PFSK-1 (cell line): ENCODE results near the gene FDX1. TPM values are rescaled to one million over a fixed set of nuclear protein-coding genes. Genes with fewer than 3 reads are reported as not detected.

Source experiments
- FOXP2 ChIP-seq: optimal IDR thresholded peaks from 2 replicates; pipeline ENCODE3; 2011; ENCODE audit warnings: borderline replicate concordance, control low read depth, inconsistent platforms; ENCODE audit not compliant: insufficient read depth; ENCODE audit errors: extremely low read length, extremely low read depth
- POLR2AphosphoS5 ChIP-seq: IDR thresholded peaks from 2 replicates; pipeline ENCODE4 v1.6.1; 2012; ENCODE audit warnings: low read depth, mild to moderate bottlenecking, control low read depth, low read length, moderate library complexity
- SIN3A ChIP-seq: IDR thresholded peaks from 2 replicates; pipeline ENCODE4 v1.6.1; 2012; ENCODE audit warnings: mild to moderate bottlenecking, low read length, moderate library complexity, borderline replicate concordance; ENCODE audit not compliant: insufficient read depth
- TAF1 ChIP-seq: IDR thresholded peaks from 2 replicates; pipeline ENCODE4 v1.6.1; 2012; ENCODE audit warnings: low read length, control low read depth, borderline replicate concordance; ENCODE audit not compliant: insufficient read depth
- polyA plus RNA-seq: library from polyadenylated mRNA; unstranded; fragments of >200 nt; gene quantifications from one replicate; pipeline ENCODE4 v1.2.1, GENCODE V29; 2012; ENCODE audit warnings: low read depth, missing spikeins; ENCODE audit not compliant: insufficient read length
- TF ChIP-seq, protein P1 (sequence below), 2 experiments: IDR thresholded peaks; 2 replicates each; pipeline versions ENCODE4 v1.6.1 to v1.8.0; 2011 to 2012; ENCODE audit warnings: low read depth in 2 of 2, low read length in 2 of 2, control low read depth in 1 of 2, inconsistent platforms in 1 of 2, mild to moderate bottlenecking in 1 of 2, moderate library complexity in 1 of 2; ENCODE audit not compliant: insufficient read depth in 1 of 2

The FDX1 gene, protein sequence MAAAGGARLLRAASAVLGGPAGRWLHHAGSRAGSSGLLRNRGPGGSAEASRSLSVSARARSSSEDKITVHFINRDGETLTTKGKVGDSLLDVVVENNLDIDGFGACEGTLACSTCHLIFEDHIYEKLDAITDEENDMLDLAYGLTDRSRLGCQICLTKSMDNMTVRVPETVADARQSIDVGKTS
- 6.5 TPM for polyA plus RNA-seq

DNA sequence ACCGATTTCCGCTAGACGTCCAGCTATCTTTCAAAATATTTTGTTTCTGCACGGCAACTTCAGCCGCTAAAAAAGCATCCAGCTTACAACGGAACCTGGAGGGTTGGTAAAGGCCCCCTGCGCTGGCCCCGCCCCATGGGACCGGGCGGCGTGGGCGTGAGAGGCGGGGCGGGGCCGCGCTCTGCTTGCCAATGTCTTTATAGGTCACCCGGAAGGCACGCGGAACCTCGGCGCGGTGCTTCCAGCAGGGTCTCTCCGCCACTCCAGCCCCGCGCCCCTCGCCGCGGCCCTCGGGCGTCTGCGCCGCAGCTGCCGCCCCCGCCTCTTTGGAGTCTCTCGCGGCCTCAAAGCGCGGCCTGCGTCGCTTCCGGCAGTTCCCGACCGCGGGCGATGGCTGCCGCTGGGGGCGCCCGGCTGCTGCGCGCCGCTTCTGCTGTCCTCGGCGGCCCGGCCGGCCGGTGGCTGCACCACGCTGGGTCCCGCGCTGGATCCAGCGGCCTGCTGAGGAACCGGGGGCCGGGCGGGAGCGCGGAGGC lies at the start of gene FDX1:
Gene FDX1 (plus strand): TSS at position 218 of the 536 bp plus-strand sequence. CDS start 173 bp downstream, at position 391.
- TF ChIP-seq SIN3A (no peak), FOXP2 (peak; percentile 46), POLR2AphosphoS5 (0 out of 2 replicates have a peak, but pooled peaks have one; percentile 17), TAF1 (peak; percentile 44; the same call in 1 of the 2 replicates)
- TF ChIP-seq, protein P1, sequence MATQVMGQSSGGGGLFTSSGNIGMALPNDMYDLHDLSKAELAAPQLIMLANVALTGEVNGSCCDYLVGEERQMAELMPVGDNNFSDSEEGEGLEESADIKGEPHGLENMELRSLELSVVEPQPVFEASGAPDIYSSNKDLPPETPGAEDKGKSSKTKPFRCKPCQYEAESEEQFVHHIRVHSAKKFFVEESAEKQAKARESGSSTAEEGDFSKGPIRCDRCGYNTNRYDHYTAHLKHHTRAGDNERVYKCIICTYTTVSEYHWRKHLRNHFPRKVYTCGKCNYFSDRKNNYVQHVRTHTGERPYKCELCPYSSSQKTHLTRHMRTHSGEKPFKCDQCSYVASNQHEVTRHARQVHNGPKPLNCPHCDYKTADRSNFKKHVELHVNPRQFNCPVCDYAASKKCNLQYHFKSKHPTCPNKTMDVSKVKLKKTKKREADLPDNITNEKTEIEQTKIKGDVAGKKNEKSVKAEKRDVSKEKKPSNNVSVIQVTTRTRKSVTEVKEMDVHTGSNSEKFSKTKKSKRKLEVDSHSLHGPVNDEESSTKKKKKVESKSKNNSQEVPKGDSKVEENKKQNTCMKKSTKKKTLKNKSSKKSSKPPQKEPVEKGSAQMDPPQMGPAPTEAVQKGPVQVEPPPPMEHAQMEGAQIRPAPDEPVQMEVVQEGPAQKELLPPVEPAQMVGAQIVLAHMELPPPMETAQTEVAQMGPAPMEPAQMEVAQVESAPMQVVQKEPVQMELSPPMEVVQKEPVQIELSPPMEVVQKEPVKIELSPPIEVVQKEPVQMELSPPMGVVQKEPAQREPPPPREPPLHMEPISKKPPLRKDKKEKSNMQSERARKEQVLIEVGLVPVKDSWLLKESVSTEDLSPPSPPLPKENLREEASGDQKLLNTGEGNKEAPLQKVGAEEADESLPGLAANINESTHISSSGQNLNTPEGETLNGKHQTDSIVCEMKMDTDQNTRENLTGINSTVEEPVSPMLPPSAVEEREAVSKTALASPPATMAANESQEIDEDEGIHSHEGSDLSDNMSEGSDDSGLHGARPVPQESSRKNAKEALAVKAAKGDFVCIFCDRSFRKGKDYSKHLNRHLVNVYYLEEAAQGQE (IDR thresholded peaks at IDR 0.05; ENCODE audit: insufficient read depth in 1 of 2, low read depth in 2 of 2, low read length in 2 of 2) = no peak

DNA sequence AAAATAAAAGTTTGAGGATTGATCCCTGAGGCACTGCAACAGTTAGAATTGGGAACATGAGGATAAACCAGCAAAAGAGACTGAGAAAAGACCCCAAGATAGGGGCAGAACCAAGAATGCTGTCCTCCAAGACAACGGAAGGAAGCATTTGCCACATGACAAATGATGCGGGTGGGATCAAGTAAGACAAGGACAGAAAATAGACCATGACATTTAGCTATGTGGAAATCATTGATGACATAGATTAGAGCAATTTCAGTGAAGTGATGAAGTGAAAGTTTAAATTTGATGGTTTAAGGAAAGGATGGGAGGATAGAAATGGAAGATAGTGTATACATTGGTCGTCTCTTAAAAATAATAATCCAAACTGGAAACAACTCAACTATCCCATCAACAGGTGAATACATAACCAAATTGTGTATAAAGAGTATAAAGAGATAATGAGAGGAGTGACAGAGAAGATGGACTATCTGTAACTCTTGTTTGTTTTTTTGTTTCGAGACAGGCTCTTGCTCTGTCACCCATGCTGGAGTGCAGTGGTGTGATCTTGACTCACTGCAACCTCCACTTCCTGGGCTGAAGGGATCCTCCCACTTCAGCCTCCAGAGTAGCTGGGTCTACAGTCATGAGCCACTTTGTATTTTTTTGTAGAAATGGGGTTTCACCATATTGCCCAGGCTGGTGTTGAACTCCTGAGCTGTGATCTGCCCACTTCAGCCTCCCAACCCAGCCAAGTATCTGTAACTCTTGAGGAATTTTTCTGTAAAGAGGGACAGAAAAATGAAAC lies 48.7 kb upstream of the FDX1 start:
- TF ChIP-seq FOXP2 = no peak
- TF ChIP-seq, protein P1 (IDR thresholded peaks at IDR 0.05; ENCODE audit: insufficient read depth in 1 of 2, low read depth in 2 of 2, low read length in 2 of 2) = no peak
- TF ChIP-seq SIN3A = no peak

DNA sequence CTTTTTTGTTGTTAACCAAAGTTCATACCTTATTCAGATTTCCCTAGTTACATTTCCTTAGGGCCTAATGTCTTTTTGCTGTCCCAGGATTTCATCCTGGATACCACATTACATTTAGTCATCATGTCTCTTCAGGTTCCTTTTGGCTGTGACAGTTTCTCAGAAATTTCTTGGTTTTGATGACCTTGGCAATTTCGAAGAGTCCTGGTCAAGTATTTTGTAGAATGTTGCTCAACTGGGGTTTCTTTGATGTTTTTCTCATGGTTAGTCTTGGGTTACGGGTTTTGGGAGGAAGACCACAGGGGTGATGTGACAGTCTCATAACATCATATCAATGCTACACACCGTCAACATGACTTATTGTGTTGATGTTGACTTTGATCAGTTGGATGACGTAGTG lies 39.8 kb upstream of the FDX1 start:
- no peak for TF ChIP-seq SIN3A
- TF ChIP-seq, protein P1 (IDR thresholded peaks at IDR 0.05; ENCODE audit: insufficient read depth in 1 of 2, low read depth in 2 of 2, low read length in 2 of 2) = no peak
- no peak for TF ChIP-seq FOXP2
- TF ChIP-seq TAF1 = no peak
- no peak for TF ChIP-seq POLR2AphosphoS5

DNA sequence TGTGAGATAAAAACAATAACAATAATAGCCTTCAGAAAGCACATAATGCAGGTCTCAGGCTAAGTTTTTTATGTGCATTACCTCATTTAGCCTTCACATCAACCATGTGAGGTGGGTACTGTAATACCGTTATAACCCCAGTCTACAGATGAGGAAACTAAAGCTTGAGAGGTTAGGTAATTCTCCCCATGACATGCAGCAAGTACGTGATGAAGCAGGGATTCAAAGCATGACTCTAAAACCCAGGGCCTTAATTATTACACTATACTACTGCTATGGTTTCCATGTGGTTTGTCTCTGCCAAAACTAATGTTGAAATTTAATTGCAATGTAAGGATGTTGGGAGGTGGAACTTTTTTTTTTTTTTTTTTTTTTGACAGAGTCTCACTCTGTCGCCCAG lies 37.7 kb upstream of the FDX1 start:
- no peak for TF ChIP-seq TAF1
- TF ChIP-seq, protein P1 (IDR thresholded peaks at IDR 0.05; ENCODE audit: insufficient read depth in 1 of 2, low read depth in 2 of 2, low read length in 2 of 2) = no peak
- no peak for TF ChIP-seq FOXP2
- no peak for TF ChIP-seq SIN3A
- no peak for TF ChIP-seq POLR2AphosphoS5
